KG1 (cell line): ENCODE measurements around the gene PDE4D.
"Not testable (repeated sequence)": the region's sequence is repeated elsewhere in the genome, so short reads cannot be mapped to it uniquely, and the experiment has no call there.

ENCODE experiments used
- DNase-seq: peaks from one replicate; lab custom pipeline; 2025; lab: John Stamatoyannopoulos, UW

Gene PDE4D

DNA sequence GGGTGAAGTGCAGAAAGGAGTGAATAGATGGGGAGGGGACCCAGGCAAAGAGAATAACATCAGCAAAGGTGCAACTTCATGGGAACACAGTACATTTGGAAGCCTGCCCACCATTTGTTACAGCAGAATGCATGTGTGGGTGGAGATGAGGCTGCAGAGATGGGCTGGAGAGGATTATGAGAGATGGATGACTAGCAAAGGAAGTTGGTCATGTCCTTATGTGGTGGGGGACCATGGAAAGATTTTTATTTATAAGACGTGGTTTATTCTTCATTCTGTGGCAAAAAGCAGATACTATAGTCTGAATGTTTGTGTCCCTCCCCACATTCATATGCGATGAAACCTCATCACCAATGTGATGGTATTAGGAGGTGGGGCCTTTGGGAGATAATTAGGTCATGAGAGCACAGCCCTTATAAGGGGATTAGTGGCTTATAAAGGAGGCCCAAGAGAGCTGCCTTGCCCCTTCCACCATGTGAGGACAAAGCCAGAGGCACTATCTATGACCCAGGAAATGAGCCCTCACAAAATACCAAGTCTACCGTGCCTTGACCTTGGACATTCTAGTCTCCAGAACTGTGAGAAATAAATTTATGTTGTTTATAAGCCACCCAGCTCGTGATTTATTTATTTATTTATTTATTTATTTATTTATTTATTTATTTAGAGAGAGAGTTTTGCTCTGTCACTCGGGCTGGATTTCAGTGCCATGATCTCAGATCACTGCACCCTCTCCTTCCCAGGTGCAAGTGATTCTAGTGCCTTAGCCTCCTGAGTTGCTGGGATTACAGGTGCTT lies 827.0 kb downstream of the PDE4D start:
- DNase-seq = no peak

DNA sequence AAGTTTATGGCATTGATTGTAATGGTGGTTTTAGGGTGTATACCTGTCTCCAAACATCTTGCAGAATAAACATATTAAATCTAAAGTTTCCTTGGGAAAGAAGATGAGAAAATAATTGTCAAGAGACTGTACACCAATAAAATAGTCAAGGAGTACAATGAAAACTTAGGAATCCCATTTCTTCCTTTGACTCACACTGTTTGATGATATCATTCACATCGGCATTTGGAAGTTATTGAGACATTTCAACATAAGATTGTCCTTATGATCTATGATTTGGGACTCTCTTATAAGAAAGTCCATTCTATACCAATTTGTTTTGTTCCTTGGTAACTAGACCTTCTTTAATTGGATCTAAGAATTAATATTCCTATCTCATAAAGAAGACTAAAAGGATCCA lies 828.0 kb downstream of the PDE4D start:
- DNase-seq = no peak

DNA sequence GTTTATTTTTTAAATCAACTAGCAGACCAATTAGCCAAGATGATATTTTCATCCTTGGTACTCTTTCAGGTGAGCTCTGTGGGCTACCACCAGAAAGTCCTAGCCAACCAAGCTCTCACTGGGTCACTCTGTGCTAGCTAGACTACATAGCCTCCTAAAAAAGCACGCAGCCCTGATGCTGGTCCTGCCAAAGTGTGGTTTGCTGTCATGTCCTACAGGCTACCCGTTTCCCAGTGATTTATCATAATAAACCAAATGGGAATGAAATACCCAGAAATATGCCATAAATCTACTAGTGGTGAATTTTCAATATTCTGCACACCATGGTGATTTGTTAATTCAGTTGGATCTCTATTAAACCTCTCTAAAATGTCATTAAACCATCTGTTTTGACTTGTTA lies 829.2 kb downstream of the PDE4D start:
- DNase-seq = no peak

DNA sequence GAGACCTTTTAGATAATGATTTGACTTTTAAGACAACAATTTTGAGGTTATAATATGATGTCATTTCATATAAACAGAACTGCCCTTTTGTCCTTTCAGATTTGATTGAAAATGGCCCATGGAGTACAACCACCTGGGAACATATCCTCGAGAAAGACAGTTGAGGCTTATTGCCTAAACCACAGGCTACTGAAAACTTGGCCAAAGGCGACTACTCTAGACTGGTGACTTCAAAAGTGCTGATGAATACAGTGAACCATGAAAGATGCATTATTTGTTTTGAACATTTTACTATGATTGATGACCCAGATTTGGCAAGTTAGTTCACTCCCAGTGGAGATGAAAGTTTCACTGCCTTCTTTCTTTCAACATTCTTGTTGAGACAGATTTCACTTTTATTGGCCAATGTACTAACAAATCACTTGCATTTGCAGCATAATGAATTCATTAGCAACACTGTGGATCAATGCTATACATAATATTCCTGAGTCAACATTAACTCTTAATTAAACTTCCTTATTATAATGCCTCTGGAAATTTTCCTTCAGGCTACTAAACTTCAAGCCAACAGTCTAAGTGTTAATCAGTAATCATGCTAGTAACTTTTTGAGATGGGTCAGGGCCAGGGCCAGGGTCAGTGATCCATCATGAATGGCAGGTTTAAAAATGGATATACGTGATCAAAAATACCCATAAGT lies 830.4 kb downstream of the PDE4D start:
- DNase-seq = no peak

DNA sequence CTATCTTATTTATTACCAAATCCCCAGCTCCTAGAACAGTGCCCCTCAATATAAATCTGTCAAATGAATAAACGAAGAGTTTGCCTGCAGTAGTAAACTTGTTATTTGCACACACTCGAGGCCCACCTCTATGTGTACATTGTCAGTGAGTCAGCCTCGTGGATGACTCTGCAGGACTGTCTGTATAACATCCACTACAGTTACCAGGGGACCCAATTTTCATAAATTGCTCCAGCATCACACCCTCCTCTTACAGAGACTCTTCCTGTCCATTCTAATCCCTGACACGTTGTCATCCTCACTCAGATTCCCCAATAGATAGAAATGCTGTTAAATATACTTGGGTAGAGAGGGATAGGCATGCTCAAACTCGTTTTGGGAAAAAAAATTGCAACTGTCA lies 832.1 kb downstream of the PDE4D start:
- DNase-seq = no peak

DNA sequence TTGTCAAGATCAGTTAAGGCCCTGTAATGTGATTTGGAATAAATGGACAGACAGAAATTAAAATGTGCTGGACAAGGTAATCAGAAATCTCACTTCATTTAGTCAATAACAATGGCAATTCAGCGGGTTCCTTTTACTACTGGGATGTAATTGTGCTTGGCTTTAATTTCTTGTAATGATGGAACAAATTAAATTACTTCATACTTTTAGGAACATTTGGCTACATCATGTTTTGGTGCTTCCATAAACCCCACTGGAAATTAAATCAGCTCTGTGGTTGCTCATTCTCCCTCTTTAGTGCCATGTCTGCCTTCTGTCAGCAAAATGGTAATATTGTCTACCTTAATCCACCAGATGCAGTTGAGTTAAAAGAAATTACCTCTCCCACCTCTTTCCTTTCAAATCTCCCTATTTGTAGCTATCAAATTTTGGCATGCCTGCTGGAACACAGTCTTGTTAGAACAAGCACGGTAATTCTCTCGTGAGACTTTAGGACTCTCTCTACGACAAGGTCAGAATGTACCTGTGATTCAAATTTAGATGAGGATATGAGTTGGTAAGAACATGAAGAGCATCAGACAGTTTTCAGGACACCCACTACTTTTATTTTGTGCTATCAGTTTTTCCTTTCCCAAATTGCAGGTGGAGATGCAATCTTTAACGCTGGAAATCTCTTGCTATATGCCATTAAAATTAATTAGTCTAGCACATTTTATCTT lies 834.4 kb downstream of the PDE4D start:
- no peak for DNase-seq

DNA sequence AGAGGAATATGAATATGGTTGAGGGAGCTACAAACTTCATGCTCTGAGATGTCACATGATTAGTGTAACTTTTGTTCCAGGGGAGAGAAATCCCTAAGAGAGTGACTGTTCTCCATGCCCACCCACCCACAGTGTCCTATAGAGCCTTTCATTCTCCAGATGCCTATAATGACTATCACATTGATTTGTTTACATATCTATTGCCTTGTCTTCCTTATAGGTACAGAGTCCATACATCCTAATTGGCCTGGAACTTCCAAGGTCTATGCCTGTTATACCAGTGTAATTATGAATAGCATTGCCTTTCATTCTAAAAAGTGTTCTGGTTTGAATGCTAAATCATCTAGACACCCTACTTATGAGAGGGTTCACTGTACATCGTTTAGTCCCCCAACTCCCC lies 835.3 kb downstream of the PDE4D start:
- DNase-seq = no peak

DNA sequence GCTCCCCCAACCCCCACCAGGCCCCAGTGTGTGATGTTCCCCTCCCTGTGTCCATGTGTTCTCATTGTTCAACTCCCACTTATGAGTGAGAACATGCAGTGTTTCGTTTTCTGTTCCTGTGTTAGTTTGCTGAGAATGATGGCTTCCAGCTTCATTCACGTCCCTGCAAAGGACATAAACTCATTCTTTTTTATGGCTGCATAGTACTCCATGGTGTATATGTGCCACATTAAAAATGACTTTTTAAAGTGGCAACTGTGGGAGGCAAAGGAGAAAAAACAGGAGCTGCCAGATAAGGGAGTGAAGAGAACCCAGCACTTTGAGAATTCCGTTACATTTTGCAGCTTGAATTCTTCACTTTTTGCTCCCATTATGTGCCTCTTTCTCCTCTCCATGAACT lies 836.9 kb downstream of the PDE4D start:
- not testable (repeated sequence) for DNase-seq

DNA sequence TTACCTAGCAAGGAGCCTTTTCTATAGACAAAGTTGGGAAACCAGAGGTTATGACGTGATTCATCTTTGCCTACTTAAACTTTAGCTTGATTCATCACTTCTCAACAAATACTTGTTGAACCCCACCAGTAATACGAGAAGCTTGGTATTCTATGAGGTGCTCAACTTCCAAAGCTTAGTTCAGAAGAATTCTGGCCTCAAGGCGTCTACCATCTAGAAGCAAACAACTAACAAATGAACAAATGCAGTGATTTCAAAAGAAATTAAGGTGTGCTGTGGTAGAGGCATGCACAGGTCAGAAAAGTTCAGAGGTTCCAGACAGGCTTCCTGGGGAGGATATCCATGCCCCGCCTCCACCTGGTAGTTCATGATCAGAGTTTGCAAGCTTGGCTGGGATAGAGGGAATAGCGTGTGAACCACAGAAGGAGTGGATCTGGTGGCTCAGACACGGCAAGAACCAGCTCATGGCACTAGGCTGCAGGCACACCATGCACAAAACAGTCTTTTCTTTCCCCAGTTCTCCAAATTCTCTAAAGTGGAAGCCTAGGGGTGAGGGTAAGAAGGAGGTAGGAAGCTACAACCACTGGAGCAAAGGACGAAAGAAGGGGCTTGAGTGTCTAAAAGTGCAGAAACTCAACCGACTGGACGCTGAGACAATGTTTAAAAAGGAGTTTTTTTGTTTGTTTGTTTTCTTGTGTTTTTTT lies 837.6 kb downstream of the PDE4D start:
- DNase-seq = no peak

DNA sequence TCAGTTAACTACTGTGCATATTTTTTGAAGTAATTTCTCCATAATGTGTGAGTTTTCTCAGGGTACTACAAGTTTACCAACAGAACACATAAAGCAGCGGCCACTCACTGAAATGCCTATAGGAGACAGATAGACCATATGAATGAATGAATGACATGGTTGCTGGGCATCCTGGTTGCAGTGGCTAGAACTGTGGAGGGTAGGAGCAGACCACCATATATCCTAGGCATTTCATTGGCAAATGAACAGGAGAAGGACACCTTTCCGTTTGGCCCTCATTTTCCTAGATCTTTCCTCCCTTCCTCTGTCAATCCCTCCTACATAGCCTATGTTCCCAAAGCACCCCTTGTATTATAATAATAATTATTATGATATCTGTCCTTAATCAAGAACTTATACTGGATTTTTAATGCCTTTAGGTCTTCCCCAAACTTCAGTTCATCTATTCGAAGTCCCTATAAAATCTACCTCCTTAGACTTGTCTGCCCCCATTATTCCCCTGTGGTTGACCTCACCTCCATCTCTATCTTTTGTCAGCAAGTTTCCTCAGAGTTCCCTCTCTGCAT lies 838.5 kb downstream of the PDE4D start:
- no peak for DNase-seq

DNA sequence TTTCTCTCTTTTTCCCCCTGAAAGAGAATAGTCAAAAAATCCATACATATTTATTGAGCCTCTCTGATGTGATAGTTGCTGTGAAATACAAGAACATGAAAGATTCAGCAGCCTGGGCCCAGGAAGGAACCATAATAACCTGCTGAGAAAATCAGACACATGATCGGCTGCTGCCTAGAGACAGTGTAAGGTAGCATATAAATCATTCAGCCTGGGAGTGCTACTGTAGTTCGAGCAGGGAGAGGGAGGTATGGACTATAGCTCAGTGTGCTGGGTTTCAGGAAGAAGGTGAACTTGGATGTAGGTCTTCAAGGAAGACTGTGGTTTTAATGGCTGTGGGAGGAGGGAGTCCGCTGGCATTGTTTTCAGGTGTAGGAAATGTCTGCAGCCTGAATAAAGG lies 841.6 kb downstream of the PDE4D start:
- no peak for DNase-seq

DNA sequence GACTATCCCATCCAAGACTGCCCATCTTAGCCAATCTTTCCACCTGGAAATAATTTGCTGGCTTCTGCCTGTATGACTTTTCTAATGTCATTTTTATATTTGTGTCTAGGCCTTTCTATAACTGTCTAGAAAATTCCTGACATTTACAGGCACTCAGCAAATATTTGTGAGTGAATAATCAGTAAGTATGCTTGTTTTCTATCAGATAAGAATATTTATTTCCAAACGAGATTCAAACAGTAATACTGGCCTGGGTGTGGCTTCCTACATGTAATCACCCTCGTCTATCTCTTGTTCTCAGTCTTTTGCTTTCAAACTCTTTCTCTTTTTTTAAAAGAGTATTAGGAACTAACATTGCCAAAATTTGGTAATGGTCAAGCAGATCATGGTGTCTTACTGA lies 844.4 kb downstream of the PDE4D start:
- no peak for DNase-seq

DNA sequence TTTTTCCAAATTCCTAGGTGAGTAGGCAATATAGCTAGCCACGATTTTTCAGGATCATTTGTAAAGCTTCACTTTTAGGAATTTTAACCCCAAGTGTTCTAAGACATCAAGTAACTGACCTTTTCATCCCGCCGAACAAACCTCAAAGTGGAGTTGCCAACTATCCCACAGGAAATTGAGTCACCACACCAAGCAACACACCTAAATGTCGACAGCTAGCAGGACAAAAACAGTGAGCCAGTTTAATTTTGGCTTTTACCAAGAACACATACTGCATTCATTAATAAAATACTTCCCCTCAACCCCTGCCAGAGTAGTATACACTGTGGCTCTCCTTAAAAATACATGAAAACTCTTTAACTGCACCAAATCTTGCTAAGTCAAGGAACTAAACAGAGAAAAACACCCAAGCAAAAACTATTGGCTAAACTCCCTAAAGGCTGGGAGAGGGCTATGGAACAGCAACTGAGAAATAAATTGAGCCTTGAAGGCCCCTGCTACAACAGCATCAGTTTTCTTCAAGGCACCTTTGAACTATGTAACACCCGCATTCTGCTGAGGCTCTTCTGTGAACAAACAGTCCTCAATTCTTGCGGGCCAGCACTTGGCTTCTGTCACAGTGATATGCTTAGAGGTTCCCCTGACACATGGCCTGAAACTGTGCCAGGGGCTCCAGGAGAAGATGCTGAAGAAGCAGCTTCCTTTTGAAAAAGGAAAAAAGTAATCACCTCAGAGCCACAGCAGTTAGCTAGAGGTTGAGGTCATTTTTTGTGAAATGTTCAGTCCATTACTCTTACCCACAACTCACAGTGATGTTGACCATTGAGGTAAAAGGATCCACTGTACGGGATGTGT lies 851.1 kb downstream of the PDE4D start:
- DNase-seq = no peak

DNA sequence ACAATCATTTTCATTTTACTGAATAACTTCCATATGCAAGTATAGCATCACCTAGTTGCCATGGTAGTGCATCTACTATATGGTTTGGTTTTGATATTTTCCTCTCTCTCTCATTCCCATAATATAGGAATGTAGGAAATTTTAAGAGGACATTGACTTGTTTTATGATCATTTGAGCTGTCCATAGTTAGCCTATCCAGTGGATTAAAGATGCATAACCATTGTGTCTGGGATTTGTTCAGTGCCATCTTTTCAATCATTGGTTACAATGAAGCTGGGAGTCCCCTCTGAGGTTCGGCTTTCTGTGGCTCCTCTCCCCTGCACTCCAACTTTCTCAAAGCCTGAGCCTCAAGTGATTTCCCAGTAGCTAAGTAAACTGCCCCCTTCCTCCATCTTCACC lies 852.2 kb downstream of the PDE4D start:
- DNase-seq = peak; percentile 8

DNA sequence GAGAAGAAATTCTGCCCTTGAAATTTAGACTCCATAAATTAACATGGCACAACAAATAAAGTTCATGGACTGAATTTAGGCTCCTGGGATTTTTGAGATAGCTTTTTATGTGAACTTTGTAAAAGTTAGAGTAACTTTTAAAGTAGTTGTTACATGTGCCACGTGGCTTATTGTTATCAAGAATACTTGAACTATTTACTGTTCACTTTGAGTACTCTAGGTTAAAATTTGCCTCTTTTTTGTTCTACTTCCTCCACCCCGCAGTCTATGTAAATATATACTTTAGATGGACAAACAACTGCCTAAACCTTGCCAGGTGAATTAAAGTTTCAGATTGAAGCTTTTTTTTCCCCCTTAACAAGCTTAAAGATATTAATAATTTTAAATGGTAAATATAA lies 852.7 kb downstream of the PDE4D start:
- DNase-seq = no peak

DNA sequence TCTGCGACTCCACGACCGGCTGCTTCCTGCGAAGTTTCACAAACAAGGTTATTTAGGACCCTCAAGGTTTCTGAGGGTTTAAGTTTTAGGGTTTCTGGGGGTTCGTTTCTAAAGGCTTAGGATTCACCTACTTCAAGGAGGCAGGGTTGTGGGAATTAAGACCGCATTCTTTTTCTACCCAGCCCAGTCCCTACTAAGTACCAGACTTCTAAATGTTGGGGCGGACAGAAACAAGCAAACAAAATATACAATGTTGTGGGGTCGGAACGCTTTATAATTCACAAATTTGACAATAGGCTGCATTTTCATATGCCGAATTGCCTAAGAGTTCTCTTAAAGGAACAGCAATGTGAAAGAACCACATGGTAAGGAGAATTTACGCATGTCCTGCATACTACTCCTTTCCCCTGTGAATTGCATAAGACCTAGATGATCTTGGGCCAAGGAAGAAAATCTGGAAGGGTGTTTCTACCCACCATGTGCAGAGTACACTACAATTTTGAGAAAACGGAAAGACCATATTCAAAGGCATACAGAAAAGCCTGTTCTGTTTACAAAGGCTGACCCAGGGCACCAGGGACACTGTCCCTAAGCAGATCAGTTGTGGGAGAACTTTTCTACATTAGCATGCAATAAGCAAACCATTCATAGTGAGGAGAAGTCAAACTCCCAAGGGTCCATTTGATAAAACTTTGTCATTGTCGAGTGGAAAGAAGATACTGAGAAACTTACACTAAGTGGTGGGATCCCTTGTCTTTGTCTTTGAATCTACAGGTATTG lies 853.3 kb downstream of the PDE4D start:
- peak; percentile 76 for DNase-seq

DNA sequence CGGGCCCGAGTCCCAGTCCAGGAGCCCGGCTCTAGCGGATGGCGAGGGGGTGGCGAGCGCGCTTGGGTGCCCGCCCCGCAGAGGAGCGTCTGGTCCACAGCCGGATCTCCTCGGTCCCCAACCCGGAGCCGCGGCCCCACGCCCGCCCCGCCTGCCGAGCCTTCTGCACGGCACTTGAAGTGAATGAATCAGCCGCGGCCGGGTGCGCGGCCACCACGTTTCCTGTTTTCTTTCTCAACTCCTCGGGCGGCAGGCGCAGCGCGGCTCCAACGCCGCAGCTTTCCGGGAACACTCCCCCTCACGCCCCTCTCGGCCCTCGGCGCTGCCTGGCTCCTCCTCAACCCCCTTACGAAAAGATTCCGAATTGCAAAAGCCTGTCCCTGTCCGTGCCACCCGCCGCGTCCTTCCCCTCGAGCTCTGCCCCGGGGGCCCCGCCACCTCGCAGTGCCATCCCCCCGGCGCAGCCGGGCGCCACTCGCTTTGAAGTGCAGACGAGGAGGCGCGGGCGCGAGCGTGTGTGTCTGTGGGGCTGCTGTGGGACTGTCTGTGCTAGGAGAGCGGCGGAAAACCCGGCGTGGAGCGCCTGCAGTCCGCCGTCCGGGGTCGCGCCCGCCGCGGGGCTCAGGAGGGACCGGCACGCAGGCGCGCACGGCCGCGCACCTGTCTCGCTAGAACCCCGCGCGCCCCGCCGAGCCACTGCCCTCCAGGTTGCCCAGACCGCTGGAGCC lies 854.1 kb downstream of the PDE4D start:
- DNase-seq = peak; percentile 84

DNA sequence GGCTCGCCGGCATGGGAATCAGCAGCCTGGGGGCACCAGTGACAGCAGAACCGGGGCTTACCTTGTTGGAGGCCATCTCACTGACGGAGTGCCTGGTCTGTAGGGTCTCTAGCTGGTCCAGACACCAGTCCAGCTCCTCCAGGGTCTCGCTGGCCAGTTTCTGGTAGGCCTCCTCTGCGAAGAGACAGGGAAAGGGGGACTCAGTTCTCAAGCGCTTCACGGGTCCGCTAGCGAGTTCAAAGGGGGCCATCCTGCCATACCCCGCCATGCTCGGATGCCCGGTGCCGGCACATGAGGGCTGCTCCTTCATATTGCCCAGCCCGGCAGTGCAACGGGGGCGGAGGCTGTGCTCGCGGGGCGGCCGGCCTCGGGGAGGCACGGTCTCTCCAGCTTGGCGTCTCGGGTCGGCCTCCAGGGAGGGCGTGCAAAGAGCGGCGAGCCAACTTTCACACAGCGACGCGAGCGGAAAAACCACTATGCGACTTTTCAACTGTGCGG lies 854.7 kb downstream of the PDE4D start:
- no peak for DNase-seq
